D341Med (cell line): ENCODE measurements around the gene NFE2L3.

ENCODE experiments used
- DNase-seq: peaks from one replicate; pipeline ENCODE4 v3.0.0; 2012; ENCODE audit warnings: low spot score

Gene NFE2L3

DNA sequence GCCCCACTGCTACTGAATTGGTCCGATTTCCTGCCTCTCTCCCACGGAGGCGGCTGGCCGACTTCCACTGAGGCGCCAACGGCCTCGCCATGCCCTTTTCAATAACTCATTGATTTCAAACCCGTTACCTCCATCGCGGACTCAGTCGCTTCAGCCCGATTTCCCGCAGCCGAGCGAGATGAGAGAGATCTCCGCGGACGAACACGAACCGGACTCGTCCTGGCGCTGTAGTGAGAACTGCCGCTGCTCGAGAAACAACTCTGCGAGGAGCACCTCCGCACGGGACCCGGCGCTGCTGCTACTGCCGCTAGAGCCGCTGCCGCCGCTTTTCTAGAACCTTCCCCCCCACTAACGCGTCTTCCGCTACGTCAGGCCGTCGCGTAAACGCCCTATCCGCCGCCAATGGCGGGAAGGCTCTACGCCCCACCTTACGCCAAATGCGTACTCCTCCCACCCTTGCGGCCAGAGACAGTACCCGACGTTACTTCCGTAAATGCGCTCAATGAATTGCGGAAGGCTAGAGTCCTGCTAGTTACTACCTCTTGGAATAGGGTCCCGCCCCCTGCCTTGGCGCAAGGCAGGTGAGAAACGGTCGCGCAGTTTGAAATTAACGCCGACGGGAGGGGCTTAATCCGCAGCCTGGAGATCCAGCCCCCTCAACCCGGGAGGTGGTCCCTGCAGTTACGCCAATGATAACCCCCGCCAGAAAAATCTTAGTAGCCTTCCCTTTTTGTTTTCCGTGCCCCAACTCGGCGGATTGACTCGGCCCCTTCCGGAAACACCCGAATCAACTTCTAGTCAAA is 48.6 kb downstream of the NFE2L3 start, which contains the start of gene HNRNPA2B1:
TSS of gene HNRNPA2B1 (minus strand) at position 303 of the 803 bp plus-strand sequence. CDS start at position 134, 169 bp downstream.
- DNase-seq: peak; percentile 83

DNA sequence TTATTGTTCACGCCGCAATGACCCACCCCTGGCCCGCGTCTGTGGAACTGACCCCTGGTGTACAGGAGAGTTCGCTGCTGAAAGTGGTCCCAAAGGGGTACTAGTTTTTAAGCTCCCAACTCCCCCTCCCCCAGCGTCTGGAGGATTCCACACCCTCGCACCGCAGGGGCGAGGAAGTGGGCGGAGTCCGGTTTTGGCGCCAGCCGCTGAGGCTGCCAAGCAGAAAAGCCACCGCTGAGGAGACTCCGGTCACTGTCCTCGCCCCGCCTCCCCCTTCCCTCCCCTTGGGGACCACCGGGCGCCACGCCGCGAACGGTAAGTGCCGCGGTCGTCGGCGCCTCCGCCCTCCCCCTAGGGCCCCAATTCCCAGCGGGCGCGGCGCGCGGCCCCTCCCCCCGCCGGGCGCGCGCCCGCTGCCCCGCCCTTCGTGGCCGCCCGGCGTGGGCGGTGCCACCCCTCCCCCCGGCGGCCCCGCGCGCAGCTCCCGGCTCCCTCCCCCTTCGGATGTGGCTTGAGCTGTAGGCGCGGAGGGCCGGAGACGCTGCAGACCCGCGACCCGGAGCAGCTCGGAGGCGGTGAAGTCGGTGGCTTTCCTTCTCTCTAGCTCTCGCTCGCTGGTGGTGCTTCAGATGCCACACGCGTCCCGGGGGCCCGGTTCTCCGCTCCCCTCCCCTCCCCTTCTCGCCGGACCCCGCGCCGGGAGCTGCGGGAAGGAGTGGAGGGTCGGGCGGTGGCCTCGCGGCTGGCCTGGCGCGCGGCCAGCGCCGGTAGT is 49.4 kb downstream of the NFE2L3 start, which contains the start of gene CBX3:
TSS of gene CBX3 (plus strand) at position 499 of the 772 bp plus-strand sequence. CDS start 1,254 bp downstream, outside the sequence.
- peak; percentile 95 for DNase-seq

DNA sequence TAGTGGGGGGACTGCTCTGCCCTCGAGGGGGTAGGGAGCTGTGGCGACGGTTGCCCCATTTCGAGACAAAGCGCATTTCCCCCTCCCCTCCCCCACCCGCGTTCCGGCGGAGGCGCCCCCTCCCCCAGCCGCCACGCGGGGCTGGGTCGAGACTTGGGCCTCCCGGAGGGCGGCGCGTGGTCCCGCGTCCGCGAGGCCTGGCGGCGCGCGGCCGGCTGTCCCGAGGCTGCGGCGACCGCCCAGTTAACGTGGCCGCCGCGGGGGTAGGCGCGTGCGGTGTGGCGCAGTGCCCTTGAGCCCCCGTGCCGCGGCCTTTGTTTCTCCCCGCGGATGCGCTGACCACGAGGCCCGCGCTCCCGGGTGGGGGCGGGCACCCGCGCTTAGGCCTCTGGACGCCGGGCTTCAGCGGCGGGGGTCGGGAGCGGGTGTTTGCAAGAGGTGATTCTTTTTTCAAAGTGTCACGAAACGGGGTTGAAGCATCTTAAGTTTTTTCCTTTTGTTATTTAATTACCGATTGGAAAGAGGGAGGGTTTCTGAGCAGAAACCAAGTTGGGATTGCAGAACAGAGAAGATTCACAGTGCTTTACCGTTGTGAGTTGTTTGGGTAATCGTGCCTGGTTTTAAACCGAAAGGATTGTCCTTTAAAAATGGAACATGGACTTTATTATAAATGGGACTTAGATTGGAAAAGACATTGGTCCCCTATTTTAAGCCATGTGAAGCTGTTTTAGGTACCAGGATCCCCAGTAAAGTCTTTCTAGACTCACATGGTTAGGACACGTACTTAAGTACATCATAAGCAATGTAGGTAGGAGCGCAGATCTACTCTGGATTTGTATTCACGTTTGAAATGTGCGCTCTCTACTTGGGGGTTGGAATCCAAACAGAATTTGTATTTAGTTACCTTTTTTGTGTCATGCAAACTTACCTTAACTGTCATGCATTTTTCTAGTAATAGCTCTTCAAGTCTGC is 50.3 kb downstream of the NFE2L3 start:
- DNase-seq: peak; percentile 74

DNA sequence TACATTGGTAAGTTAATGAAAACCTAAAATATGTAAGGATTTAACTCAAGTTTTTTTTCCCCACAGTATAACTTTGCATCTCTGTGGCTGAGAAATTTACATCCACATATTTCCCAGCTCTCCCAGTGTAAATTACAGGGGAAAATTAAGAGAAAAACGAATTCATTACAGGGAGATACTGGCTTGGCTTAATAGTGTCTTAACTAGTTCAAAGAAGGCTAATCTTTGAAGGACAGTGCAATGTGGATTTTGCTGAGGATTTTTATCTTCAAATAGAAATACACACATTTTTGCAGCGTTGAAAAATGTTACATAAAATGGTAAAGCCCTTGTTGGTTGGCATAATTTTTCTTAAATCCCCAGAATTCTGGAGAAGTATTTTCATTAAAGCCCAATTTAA is 51.0 kb downstream of the NFE2L3 start:
- DNase-seq: no peak

DNA sequence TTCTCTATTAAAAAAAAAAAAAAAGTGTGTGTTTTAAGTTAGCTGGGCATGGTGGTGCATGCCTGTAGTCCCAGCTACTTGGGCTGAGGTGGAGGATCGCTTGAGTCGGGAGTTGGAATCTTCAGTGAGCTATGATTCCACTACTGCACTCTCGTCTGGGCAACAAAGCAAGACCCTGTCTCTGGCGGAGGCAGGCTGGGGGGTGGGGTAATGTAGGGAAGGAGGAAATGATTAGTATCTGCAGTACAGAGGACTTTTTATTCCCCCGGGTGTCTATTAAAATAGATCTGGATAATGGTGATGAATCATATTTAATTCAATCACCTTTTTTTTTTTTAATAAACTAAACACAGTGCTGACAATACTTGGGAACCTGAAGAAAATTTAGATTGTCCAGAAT is 56.0 kb downstream of the NFE2L3 start:
- no peak for DNase-seq

DNA sequence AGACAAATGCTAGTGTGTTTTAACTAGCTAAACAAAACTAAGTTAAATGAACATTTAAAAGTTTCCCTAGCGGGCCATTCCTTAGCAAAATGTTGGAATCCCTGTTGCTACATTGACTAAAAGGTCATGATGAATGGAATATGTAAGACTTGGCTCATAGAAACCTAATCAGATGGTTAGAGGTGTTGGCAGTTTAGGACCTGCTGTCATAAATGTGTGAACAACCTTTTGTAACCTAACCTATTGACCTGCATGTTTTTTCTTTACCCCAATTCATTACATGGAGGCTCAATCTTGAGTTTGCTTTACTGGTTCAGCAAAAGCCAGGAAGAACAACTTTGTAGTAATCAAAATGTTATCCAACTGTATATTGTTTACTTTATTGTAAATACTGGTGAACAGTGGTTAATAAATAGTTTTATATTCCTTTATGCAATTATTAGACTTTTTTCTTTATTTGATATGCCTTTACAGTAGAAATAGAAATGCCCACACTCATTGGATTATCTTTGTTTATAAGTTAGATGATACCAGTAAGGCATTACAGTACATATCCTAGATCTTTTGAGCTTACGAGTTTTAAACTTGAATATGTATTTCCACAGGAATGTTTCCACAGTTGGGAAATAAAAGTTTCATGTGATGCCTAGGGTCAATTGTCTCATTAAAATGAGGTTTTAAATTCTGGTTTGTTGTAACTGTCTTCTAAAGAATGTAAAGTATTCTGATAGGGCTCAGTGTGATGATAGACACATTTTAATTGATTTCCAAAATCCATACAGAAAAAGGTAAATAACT is 61.1 kb downstream of the NFE2L3 start:
- no peak for DNase-seq

DNA sequence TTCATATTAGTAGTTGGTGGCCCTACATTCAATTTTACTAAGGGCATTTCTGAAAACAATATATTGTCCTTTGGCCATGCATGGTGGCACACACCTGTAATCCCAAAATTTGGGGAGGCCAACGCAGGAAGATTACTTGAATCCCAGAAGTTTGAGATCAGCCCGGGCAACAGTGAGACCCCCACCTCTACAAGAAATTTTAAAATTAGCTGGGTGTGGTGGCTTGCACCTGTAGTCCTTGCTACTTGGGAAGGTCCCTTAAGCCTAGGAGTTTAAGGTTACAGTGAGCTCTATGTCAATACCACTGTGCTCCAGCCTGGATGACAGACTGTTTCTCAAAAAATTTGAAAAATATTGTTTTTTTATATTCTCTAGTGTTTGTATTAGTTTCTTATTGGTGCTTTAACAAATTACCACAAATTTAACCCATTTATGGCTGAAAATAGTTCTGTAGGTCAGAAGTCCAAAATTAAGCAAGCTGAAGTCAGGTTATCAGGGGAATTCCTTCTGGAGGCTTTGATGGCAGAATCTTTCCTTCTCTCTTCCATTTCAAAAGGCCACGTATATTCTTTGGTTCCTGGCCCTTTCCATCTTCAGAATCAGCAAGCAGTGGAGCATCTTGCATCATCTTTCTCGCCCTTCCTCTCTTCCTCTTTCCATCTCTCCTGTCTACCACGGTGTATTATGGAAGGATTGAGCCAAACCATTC is 62.0 kb downstream of the NFE2L3 start:
- DNase-seq: no peak

DNA sequence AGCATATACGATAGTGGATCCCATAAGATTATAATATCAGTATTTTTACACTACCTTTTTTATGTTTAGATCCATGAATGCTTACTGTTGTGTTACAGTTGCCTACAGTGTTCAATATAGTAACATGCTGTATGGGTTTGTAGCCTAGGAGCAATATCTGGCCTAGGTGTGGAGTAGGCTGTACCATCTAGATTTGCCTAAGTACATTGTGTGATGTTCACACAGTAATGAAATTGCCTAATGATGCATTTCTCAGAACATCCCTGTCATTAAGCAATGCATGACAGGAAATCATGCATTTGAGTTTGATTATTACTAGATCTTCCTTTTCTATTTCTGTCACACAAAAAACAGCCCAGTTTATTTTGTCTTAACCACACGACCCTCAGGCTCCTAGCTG is 64.1 kb downstream of the NFE2L3 start:
- DNase-seq: no peak

DNA sequence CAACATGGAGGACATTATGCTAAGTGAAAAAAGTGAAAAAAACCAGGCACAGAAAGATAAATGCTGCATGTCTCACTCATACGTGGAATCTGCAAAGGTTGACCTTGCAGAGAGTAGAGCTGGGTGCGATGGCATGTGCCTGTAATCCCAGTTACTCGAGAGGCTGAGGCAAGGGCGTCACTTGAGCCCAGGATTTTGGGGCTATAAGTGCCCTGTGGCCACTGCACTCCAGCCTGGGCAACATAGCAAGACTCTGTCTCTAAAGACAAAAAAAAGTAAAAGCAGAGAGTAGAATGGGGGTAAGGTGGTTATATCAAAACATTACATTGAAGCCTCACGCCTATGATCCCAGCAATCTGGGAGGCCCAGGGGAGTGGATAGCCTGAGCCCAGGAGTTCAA is 72.4 kb downstream of the NFE2L3 start:
- DNase-seq: no peak

DNA sequence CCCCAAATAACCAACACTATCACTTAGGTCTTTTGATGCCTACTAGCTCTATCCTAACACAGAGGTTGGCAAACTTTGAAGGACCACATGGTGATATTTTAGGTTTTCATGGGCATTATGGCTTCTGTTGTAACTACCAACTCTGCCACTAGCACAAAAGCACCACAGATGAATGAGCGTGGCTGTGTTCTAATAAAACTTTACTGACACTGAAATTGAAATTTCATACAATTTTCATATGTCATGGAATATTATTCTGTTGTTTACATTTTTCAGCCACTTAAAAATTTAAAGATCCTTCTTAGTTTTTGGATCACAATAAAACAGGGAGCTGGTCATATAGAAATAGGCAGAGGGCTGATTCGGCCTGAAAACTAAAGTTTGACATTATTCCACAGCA is 76.0 kb downstream of the NFE2L3 start:
- DNase-seq: no peak

DNA sequence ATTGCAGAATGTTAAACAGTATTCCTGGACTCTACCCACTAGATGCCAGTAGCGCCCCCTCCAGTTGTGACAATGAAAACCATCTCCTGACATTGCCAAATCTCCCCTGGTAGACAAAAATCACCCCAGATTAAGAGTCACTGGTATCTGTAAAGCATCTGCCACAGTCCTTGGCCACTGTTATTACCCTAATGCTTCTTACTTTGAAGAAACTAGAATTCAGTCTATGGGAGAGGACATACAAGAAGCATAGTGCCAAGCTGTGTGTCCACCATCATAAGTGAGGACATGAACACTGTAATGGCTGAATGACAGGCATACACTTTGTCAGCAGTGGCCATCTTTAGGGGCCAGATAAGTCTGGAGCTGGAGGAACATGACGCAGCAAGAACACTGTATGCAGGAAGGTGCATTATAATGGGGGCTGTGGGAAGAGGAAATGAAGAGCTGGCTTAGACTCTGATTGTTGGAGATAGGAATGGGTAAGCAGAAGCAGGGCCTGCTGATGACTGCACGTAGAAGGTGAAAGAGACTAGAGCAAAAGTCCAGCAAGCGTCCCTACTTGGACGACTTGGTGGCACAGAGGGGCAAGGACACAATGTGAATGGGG is 82.0 kb downstream of the NFE2L3 start:
- DNase-seq: no peak
